GM12878 (cell line): ENCODE results near the gene CT55. TPM values are rescaled to one million over a fixed set of nuclear protein-coding genes. Genes with fewer than 3 reads are reported as not detected.

ENCODE experiments used
- ATAC-seq: fragments of 200-7000 bp; cut with Tn5 transposase; 3 replicates; pipeline ENCODE4 v1.9.1; 2020; ENCODE audit warnings: mild to moderate bottlenecking, moderate library complexity
- BruUV-seq: library from RNA; stranded (reverse); fragments of 400-500 nt; replicated peaks from 2 replicates; lab custom pipeline; 2021; lab: Mats Ljungman, UMichigan
- CTCF ChIA-PET: fragments of 300-600 bp; sonication (Branson Sonifier 250); formaldehyde crosslinking; extraction: SDS; loops from one replicate; lab custom pipeline; 2021; ENCODE audit warnings: inconsistent platforms; lab: Yijun Ruan, JAX
- POLR2A ChIA-PET: fragments of 350-600 bp; formaldehyde crosslinking; extraction: SDS; loops from one replicate; lab custom pipeline; 2021; ENCODE audit warnings: inconsistent platforms; lab: Charles Lee
- RAD21 ChIA-PET: fragments of 300-600 bp; sonication (Branson Sonifier 250); formaldehyde crosslinking; loops from one replicate; lab custom pipeline; 2023; ENCODE audit warnings: antibody characterized with exemption; ENCODE audit not compliant: unreplicated experiment; lab: Charles Lee
- SMC1A ChIA-PET: fragments of 300-600 bp; sonication (Branson Sonifier 250); formaldehyde crosslinking; loops from one replicate; lab custom pipeline; 2023; ENCODE audit not compliant: unreplicated experiment, uncharacterized antibody; lab: Charles Lee
- DNase-seq: peaks from one replicate; pipeline ENCODE4 v3.0.0-alpha.2; 2011; ENCODE audit warnings: low read depth, low spot score
- FAIRE-seq: peaks from 3 replicates; lab custom pipeline; 2011; peaks lifted over from hg19 to GRCh38; lab: Jason Lieb, UNC
- H2AFZ ChIP-seq: 2 replicates; pipeline ENCODE4 v1.6.0; 2011; ENCODE audit warnings: low read depth, low read length, control low read depth; ENCODE audit not compliant: control insufficient read depth
- H3K27ac ChIP-seq: 2 replicates; pipeline ENCODE4 v1.5.1; 2011; ENCODE audit warnings: control low read depth; ENCODE audit not compliant: control insufficient read depth, insufficient read depth
- H3K27me3 ChIP-seq, 2 experiments: replicated peaks in 1 of 2; 2 replicates each; pipeline versions ENCODE4 v1.6.0 to v1.6.1; 2011; ENCODE audit warnings: low read length in 1 of 2; ENCODE audit not compliant: control insufficient read depth in 2 of 2, insufficient read depth in 2 of 2
- H3K36me3 ChIP-seq, 2 experiments: 2 replicates each; pipeline ENCODE4 v1.5.1; 2011; ENCODE audit warnings: low read length in 1 of 2; ENCODE audit not compliant: control insufficient read depth in 2 of 2, insufficient read depth in 2 of 2
- H3K4me1 ChIP-seq: 2 replicates; pipeline ENCODE4 v1.6.1; 2011; ENCODE audit warnings: mild to moderate bottlenecking, low read length, moderate library complexity, mixed read lengths; ENCODE audit not compliant: control insufficient read depth, insufficient read depth
- H3K4me2 ChIP-seq: 2 replicates; pipeline ENCODE4 v1.6.0; 2011; ENCODE audit warnings: control low read depth; ENCODE audit not compliant: control insufficient read depth, insufficient read depth
- H3K4me3 ChIP-seq: fragments of 200-600 bp; sonication (generic); 2 replicates; pipeline ENCODE4 v1.5.1; 2016
- H3K79me2 ChIP-seq: 2 replicates; pipeline ENCODE4 v1.6.0; 2011; ENCODE audit warnings: low read length; ENCODE audit not compliant: control insufficient read depth, insufficient read depth
- H3K9ac ChIP-seq: 2 replicates; pipeline ENCODE4 v1.8.0; 2011; ENCODE audit warnings: low read length, control low read depth, mixed read lengths; ENCODE audit not compliant: control insufficient read depth, insufficient read depth
- H3K9me3 ChIP-seq: replicated peaks from 3 replicates; pipeline ENCODE4 v1.5.1; 2011; ENCODE audit warnings: mild to moderate bottlenecking, low read length; ENCODE audit not compliant: control insufficient read depth, insufficient read depth
- H4K20me1 ChIP-seq: 2 replicates; pipeline ENCODE4 v1.6.0; 2011; ENCODE audit not compliant: control insufficient read depth, insufficient read depth
- ATF2 ChIP-seq: IDR thresholded peaks from 2 replicates; pipeline ENCODE4 v1.6.1; 2012; ENCODE audit warnings: low read length, inconsistent platforms
- ELK1 ChIP-seq: IDR thresholded peaks from 2 replicates; pipeline ENCODE4 v1.6.1; 2012; ENCODE audit warnings: low read depth, low read length, improper control_type of control experiment
- EZH2 ChIP-seq: IDR thresholded peaks from 2 replicates; pipeline ENCODE4 v1.6.1; 2012; ENCODE audit warnings: low read depth, mild to moderate bottlenecking, control low read depth, inconsistent platforms, low read length, borderline replicate concordance; ENCODE audit not compliant: control insufficient read depth
- HDGF ChIP-seq: fragments of 450-650 bp; IDR thresholded peaks from 2 replicates; pipeline ENCODE4 v1.6.1; 2016; ENCODE audit warnings: antibody characterized with exemption
- JUNB ChIP-seq: IDR thresholded peaks from 2 replicates; pipeline ENCODE4 v1.6.1; 2016; ENCODE audit warnings: antibody characterized with exemption, mild to moderate bottlenecking
- NKRF ChIP-seq: fragments of 450-650 bp; conservative IDR thresholded peaks from 2 replicates; pipeline ENCODE4 v1.6.1; 2017; ENCODE audit warnings: mild to moderate bottlenecking, moderate library complexity
- NR2F1 ChIP-seq: fragments of 450-650 bp; conservative IDR thresholded peaks from 2 replicates; pipeline ENCODE4 v1.6.1; 2017; ENCODE audit warnings: mild to moderate bottlenecking
- PKNOX1 ChIP-seq: fragments of 450-650 bp; IDR thresholded peaks from 2 replicates; pipeline ENCODE4 v1.6.1; 2016; ENCODE audit warnings: mild to moderate bottlenecking
- RAD21 ChIP-seq: IDR thresholded peaks from 2 replicates; pipeline ENCODE4 v1.6.1; 2011; ENCODE audit warnings: mild to moderate bottlenecking, low read depth, low read length, moderate library complexity; ENCODE audit not compliant: insufficient read depth
- SMAD1 ChIP-seq: fragments of 450-650 bp; IDR thresholded peaks from 2 replicates; pipeline ENCODE4 v1.6.1; 2018; ENCODE audit warnings: mild to moderate bottlenecking, low read depth; ENCODE audit not compliant: partially characterized antibody
- SP1 ChIP-seq: IDR thresholded peaks from one replicate; pipeline ENCODE4 v1.6.1; 2011; ENCODE audit warnings: low read depth, low read length
- STAT3 ChIP-seq: IDR thresholded peaks from 2 replicates; pipeline ENCODE4 v1.6.1; 2011; ENCODE audit warnings: low read depth, low read length, improper control_type of control experiment
- TAF1 ChIP-seq: IDR thresholded peaks from 2 replicates; pipeline ENCODE4 v1.6.1; 2011; ENCODE audit warnings: mild to moderate bottlenecking, low read depth, low read length, borderline replicate concordance
- TCF3 ChIP-seq: IDR thresholded peaks from 2 replicates; pipeline ENCODE4 v1.6.1; 2012; ENCODE audit warnings: low read depth, mild to moderate bottlenecking, low read length, borderline replicate concordance; ENCODE audit not compliant: insufficient read depth
- WGBS: methylation state at CpG from one replicate; pipeline ENCODE4 v1.1.6; 2016; ENCODE audit warnings: low lambda C conversion rate; ENCODE audit not compliant: insufficient replicate concordance, insufficient coverage; ENCODE audit errors: missing lambda C conversion rate; 5-methylcytosine and 5-hydroxymethylcytosine counted together
- in situ Hi-C: fragments of 300-500 bp; cut with MboI; formaldehyde crosslinking; loops from 9 replicates; pipeline ENCODE4 v1.14.3; 2018; ENCODE audit warnings: mixed read lengths
- intact Hi-C: fragments of 100-400 bp; cut with micrococcal nuclease; formaldehyde crosslinking; loops from one replicate; pipeline ENCODE4 v1.14.2; 2022; ENCODE audit not compliant: unreplicated experiment
- polyA plus RNA-seq, 11 experiments: library from polyadenylated mRNA; depleted of rRNA in 4 of 11; unstranded in 6 of 11; stranded (reverse) in 5 of 11; fragments of >200 nt; fragmentation: Nextera tagmentation in 4 of 11; fragmentation: Illumina TruSeq in 1 of 11; extraction: Ambion mirVana in 4 of 11; extraction: Trizol in 1 of 11; gene quantifications; 1 replicate in 1 of 11; 2 replicates in 10 of 11; pipeline versions ENCODE4 v1.2.1 to v1.2.3, GENCODE V29; 2011 to 2016; ENCODE audit warnings: inconsistent platforms in 2 of 11, missing spikeins in 2 of 11, low read depth in 1 of 11
- total RNA-seq, 4 experiments: library from RNA; depleted of rRNA in 3 of 4; stranded (reverse); fragments of >200 nt in 3 of 4; fragmentation: Illumina TruSeq in 1 of 4; extraction: Trizol in 1 of 4; gene quantifications; 2 replicates each; pipeline versions ENCODE4 v1.2.1 to v1.2.3, GENCODE V29; 2013 to 2021

CT55 gene
- total and polyA plus RNA-seq, 10 of the 15 experiments (the other 5 are each of a cell fraction or from before 2014, with no cell fraction given) = not detected

GRCh38 chrX:135200297-135200696 lies 29.1 kb upstream of the CT55 start:
- ChIA-PET CTCF (interaction anchor here (1.2 kb wide), 1 partner anchor 88 kb away, joined by 4 read pairs; no protein-coding TSS in a partner anchor), SMC1A (no interaction called here), POLR2A (no interaction called here), RAD21 (no interaction called here)
- no peak overlapping the region for H2AFZ ChIP-seq
- no peaks in the 10 kb centered on the region for H3K27me3 ChIP-seq
- no peaks in the 10 kb centered on the region for H4K20me1 ChIP-seq
- H3K9ac ChIP-seq = no peak overlapping the region
- TF ChIP-seq EZH2 (no peak), NR2F1 (no peak), JUNB (no peak), ELK1 (no peak), PKNOX1 (no peak), TAF1 (no peak), ATF2 (no peak), NKRF (no peak), STAT3 (no peak), SP1 (no peak), RAD21 (no peak), TCF3 (no peak), HDGF (no peak), SMAD1 (no peak)
- intact Hi-C loops = no loop called here
- no TSS peak for BruUV-seq
- no peaks in the 10 kb centered on the region for H3K4me1 ChIP-seq
- ATAC-seq (no peak), FAIRE-seq (no peak), DNase-seq (no peak)
- H3K27ac ChIP-seq = no peak overlapping the region
- H3K79me2 ChIP-seq = no peaks in the 10 kb centered on the region
- H3K4me3 ChIP-seq = no peak overlapping the region
- no peaks in the 10 kb centered on the region for H3K36me3 ChIP-seq
- no peak overlapping the region for H3K4me2 ChIP-seq
- 30% methylated on average over 4 of the region's 4 CpGs for WGBS
- in situ Hi-C loops = loop anchor here (25.0 kb wide), 1 partner anchor 88 kb away; the partner anchor contains the start of gene ETDB
- no peaks in the 10 kb centered on the region for H3K9me3 ChIP-seq
